ENCODE measurements around the gene IL24. TPM values are rescaled to one million over a fixed set of nuclear protein-coding genes. Genes with fewer than 3 reads are reported as not detected.

The IL24 gene
- total and polyA plus RNA-seq, 10 of the 15 experiments (the other 5 are each of a cell fraction or from before 2014, with no cell fraction given): 0.05 to 19.8 (median 0.35) TPM; not detected in 1

GRCh38 chr1:206875752-206876377 lies 21.4 kb upstream of the IL24 start:
- no TSS peak for BruUV-seq (replicated peaks)
- Histone ChIP-seq H3K4me1 (ENCODE audit: control insufficient read depth, insufficient read depth, low read length) (no peaks in the 10 kb centered on the region), H3K4me3 (no peak overlapping the region), H3K27me3 (replicated peaks in 1 of 2; ENCODE audit: control insufficient read depth in 2 of 2, insufficient read depth in 2 of 2, low read length in 1 of 2) (no peaks in the 10 kb centered on the region), H3K27ac (ENCODE audit: control insufficient read depth, insufficient read depth) (no peak overlapping the region), H3K36me3 (ENCODE audit: control insufficient read depth in 2 of 2, insufficient read depth in 2 of 2, low read length in 1 of 2) (no peaks in the 10 kb centered on the region), H2AFZ (ENCODE audit: control insufficient read depth, low read depth, low read length) (no peak overlapping the region), H3K9me3 (replicated peaks; ENCODE audit: control insufficient read depth, insufficient read depth, low read length) (peaks cover 3% of the 10 kb centered on the region; the same call in 2 of the 3 replicates), H3K79me2 (ENCODE audit: control insufficient read depth, insufficient read depth, low read length) (no peaks in the 10 kb centered on the region), H3K4me2 (ENCODE audit: control insufficient read depth, insufficient read depth) (no peak overlapping the region), H4K20me1 (ENCODE audit: control insufficient read depth, insufficient read depth) (no peaks in the 10 kb centered on the region), H3K9ac (ENCODE audit: control insufficient read depth, insufficient read depth, low read length) (no peak overlapping the region)
- in situ Hi-C loops (cut with MboI) (no loop called here), intact Hi-C loops (cut with micrococcal nuclease; ENCODE audit: unreplicated experiment) (no loop called here)
- no peak for DNase-seq (ENCODE audit: low read depth, low spot score)
- no peak for ATAC-seq
- ChIA-PET POLR2A (no interaction called here), RAD21 (ENCODE audit: unreplicated experiment) (no interaction called here), SMC1A (ENCODE audit: uncharacterized antibody, unreplicated experiment) (interaction anchor here (0.9 to 2.0 kb wide), 4 partner anchors 8 to 39 kb away, joined by 3 to 4 read pairs (median 3); no protein-coding TSS in a partner anchor), CTCF (interaction anchor here (0.9 kb wide), 1 partner anchor 245 kb away, joined by 3 read pairs; no protein-coding TSS in a partner anchor)
- no peak for TF ChIP-seq NBN (IDR thresholded peaks at IDR 0.05)
- no peak for TF ChIP-seq BCL3 (IDR thresholded peaks at IDR 0.05; ENCODE audit: borderline replicate concordance, insufficient read depth, low read depth, low read length, poor library complexity, severe bottlenecking)
- TF ChIP-seq TCF3 (IDR thresholded peaks at IDR 0.05; ENCODE audit: borderline replicate concordance, insufficient read depth, low read depth, low read length): no peak
- no peak for TF ChIP-seq SP1 (IDR thresholded peaks at IDR 0.05; ENCODE audit: low read depth, low read length)
- TF ChIP-seq, protein P1, sequence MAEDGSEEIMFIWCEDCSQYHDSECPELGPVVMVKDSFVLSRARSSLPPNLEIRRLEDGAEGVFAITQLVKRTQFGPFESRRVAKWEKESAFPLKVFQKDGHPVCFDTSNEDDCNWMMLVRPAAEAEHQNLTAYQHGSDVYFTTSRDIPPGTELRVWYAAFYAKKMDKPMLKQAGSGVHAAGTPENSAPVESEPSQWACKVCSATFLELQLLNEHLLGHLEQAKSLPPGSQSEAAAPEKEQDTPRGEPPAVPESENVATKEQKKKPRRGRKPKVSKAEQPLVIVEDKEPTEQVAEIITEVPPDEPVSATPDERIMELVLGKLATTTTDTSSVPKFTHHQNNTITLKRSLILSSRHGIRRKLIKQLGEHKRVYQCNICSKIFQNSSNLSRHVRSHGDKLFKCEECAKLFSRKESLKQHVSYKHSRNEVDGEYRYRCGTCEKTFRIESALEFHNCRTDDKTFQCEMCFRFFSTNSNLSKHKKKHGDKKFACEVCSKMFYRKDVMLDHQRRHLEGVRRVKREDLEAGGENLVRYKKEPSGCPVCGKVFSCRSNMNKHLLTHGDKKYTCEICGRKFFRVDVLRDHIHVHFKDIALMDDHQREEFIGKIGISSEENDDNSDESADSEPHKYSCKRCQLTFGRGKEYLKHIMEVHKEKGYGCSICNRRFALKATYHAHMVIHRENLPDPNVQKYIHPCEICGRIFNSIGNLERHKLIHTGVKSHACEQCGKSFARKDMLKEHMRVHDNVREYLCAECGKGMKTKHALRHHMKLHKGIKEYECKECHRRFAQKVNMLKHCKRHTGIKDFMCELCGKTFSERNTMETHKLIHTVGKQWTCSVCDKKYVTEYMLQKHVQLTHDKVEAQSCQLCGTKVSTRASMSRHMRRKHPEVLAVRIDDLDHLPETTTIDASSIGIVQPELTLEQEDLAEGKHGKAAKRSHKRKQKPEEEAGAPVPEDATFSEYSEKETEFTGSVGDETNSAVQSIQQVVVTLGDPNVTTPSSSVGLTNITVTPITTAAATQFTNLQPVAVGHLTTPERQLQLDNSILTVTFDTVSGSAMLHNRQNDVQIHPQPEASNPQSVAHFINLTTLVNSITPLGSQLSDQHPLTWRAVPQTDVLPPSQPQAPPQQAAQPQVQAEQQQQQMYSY (CRISPR knock-in tag; IDR thresholded peaks at IDR 0.05): no peak
- no peak for TF ChIP-seq DPF2 (IDR thresholded peaks at IDR 0.05)
- TF ChIP-seq KLF5 (IDR thresholded peaks at IDR 0.05; ENCODE audit: partially characterized antibody): no peak
- TF ChIP-seq NFIC (IDR thresholded peaks at IDR 0.05; ENCODE audit: low read depth, low read length): no peak
- TF ChIP-seq, protein P2, sequence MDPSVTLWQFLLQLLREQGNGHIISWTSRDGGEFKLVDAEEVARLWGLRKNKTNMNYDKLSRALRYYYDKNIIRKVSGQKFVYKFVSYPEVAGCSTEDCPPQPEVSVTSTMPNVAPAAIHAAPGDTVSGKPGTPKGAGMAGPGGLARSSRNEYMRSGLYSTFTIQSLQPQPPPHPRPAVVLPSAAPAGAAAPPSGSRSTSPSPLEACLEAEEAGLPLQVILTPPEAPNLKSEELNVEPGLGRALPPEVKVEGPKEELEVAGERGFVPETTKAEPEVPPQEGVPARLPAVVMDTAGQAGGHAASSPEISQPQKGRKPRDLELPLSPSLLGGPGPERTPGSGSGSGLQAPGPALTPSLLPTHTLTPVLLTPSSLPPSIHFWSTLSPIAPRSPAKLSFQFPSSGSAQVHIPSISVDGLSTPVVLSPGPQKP (IDR thresholded peaks at IDR 0.05; ENCODE audit: low read depth, low read length): no peak
- no peak for TF ChIP-seq HDAC2 (IDR thresholded peaks at IDR 0.05)
- TF ChIP-seq, protein P3, sequence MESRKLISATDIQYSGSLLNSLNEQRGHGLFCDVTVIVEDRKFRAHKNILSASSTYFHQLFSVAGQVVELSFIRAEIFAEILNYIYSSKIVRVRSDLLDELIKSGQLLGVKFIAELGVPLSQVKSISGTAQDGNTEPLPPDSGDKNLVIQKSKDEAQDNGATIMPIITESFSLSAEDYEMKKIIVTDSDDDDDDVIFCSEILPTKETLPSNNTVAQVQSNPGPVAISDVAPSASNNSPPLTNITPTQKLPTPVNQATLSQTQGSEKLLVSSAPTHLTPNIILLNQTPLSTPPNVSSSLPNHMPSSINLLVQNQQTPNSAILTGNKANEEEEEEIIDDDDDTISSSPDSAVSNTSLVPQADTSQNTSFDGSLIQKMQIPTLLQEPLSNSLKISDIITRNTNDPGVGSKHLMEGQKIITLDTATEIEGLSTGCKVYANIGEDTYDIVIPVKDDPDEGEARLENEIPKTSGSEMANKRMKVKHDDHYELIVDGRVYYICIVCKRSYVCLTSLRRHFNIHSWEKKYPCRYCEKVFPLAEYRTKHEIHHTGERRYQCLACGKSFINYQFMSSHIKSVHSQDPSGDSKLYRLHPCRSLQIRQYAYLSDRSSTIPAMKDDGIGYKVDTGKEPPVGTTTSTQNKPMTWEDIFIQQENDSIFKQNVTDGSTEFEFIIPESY (IDR thresholded peaks at IDR 0.05): no peak
- TF ChIP-seq TBL1XR1 (IDR thresholded peaks at IDR 0.05; ENCODE audit: low read depth, low read length): no peak
- TF ChIP-seq RFX5 (IDR thresholded peaks at IDR 0.05; ENCODE audit: low read depth, low read length): no peak
- no peak for TF ChIP-seq JUNB (IDR thresholded peaks at IDR 0.05)
- FAIRE-seq: no peak
- WGBS (ENCODE audit: insufficient coverage, insufficient replicate concordance, low lambda C conversion rate, missing lambda C conversion rate): 51% methylated on average over 3 of the region's 3 CpGs
